GM18520 (cell line): ENCODE results near the gene SHISAL2B.
"Not testable (repeated sequence)": the region's sequence is repeated elsewhere in the genome, so short reads cannot be mapped to it uniquely, and the experiment has no call there.

ENCODE experiments used
- ATAC-seq: cut with Tn5 transposase; IDR thresholded peaks from one replicate; pipeline ENCODE4 v1.9.1; 2021; ENCODE audit not compliant: unreplicated experiment

SHISAL2B gene

DNA sequence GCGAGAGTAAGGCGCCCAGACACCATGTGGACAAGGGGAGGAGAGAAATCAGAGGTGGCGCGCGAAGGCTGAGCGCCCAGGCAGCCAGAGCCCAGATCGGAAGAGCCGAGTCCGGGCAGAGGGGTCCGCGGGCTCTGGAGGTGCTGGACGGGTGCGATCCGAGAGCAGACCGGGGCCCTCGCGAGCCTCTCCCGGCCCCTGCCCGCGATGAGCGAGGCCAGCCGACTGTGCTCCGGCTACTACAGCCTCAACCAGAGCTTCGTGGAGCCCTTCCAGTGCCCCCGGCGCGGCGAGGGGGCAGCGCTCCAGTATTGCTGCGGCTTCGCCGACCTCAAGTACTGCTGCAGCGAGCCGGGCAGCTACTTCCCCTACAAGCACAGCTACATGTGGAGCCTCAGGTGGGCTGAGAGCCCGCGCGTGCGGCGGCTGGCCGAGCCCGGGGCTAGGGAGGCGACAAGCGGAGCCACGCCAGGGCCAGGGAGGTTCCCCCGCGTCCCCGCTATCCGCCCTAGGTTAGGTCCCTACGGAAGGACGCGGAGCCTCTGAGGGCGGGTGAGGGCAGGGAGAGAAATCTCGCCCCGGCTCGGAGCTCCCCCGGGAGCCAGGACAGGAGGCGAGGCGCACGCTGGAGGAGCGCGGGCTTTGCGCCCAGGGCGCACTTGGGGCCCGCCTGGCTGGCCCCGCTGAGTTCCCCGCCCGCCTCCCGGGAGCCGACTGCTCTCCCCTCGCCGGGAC is at the start of gene SHISAL2B:
SHISAL2B (plus strand) TSS at position 87 of the 735 bp plus-strand sequence; CDS start at position 208, 121 bp downstream.
- no peak for ATAC-seq

DNA sequence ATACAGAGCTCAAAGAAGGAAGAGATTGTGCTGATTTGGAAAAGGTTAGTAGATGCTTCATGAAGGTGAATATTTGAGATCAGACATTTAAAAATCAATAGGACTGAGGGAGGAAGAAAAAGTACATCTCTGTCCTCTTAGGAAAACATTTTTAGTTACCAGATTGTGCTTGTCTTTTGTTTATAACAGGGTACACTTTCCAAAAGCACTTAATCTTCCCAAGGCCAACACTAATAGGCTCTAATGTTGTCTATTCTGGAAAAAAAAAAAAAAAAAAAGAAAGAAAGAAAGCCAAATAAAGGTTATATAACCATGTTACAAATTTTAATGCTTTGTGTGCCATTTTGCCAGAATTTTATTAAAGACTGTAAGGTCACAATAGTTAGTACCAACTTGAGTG is 45.5 kb upstream of the SHISAL2B start:
- ATAC-seq: no peak

- ATAC-seq: no peak
Measured at GRCh38 chr5:64646169-64646568, 44.1 kb upstream of the SHISAL2B start.

DNA sequence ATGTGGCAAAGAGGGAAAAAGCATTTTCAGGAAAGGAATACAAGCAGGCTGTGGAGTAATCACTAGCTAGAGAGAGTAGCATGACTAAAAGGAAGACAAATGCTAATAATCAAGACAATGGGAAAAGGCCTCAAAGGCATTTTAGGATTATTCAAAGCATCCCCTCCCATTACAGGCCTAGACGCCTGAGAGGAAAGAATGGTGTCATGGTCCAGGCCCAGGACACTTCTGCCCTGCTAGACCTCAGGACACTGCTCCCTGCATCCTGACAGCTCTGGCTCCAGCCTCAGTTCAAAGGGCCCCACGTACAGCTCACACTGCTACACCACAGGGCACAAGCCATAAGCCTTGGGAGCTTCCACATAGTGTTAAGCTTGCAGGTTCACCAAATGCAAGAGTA is 40.8 kb upstream of the SHISAL2B start:
- ATAC-seq: no peak

GRCh38 chr5:64653766-64654560 is 36.3 kb upstream of the SHISAL2B start:
- no peak for ATAC-seq

DNA sequence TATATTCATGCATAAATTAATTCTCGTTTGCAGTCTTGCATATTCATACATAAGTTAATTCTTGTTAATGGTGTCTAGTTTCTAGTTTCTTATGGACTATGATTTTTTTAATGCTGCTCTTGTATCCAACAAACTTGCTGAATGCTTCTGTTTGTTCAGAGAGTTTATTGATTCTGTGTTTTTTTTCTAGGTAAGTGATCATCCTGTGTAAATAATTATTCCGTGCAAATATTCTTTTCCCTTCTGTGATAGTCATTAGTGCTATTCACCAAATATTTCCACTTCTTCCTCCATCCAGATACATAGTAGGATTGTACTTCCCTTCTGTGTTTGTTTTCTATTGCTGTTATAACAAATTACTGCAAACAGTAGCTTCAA is 35.8 kb upstream of the SHISAL2B start:
- no peak for ATAC-seq

DNA sequence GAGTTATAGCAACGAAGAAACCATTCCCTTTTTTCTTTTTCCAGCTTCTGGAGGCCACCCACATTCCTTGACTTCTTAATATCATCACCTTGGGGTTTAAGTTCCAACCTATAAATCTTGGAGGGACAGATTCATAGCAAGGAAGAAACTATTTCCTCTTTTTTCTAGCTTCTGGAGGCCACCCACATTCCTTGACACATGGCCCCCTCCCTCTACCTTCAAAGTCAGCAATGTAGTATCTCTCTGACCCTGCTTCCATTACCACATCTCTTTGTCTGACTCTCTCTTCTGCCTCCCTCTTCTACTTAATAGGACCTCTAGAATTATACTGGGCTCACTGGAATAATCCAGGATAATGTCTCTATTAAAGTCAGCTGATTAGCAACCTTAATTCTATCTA is 34.7 kb upstream of the SHISAL2B start:
- ATAC-seq: no peak

- ATAC-seq: no peak
Measured at GRCh38 chr5:64659289-64659688, 31.0 kb upstream of the SHISAL2B start.

DNA sequence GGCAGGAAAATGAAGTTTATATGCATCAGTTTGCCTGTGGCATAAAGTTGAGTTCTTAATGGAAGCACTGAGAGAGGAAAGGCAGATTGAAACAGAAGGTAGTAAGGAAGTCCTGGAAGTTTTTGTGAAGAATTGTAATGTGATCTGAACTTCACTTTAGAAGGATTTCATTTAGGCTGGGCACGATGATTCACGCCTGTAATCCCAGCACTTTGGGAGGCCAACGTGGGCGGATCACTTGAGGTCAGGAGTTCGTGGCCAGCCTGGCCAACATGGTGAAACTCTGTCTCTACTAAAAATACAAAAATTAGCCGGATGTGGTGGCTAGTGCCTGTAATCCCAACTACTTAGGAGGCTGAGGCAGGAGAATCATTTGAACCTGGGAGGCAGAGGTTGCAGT is 27.1 kb upstream of the SHISAL2B start:
- not testable (repeated sequence) for ATAC-seq

GRCh38 chr5:64665243-64665642 is 25.1 kb upstream of the SHISAL2B start:
- ATAC-seq: no peak

GRCh38 chr5:64666078-64666477 is 24.2 kb upstream of the SHISAL2B start:
- no peak for ATAC-seq

DNA sequence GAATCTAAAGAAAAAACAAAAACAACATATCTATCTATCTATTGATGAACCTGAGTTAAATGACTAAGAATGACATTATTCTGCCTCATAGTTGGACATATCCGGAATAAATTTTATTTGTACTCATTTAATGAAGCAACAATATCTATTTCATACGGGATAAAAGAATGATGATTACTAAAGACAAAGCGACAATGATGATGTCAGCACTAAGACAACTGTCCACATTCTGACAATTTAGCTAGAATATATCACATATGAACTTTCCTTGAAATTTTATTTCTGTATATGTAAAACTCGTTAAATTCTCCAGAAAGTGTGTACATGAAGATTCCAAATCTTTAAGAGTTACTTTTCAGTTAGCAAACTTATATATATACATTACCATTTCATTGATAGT is 23.2 kb upstream of the SHISAL2B start:
- ATAC-seq: no peak

DNA sequence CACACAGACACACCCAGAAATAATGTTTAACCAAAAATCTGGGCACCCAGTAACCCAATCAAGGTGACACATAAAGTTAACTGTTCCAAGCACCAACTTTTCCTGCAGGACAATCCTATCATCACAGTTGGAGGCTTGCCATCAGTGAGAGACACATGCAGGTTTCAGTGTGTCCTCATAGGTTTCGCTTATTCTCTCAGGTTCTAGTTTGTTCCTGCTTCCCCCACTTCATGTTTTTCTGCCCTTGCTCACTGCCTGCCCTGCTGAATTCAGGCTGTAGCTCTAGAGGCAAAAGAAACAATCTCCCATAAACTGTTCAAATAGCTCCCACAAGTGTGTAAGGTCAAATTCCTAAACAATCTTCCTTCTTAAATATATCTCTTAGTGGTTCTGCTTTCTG is 20.0 kb upstream of the SHISAL2B start:
- ATAC-seq: no peak

DNA sequence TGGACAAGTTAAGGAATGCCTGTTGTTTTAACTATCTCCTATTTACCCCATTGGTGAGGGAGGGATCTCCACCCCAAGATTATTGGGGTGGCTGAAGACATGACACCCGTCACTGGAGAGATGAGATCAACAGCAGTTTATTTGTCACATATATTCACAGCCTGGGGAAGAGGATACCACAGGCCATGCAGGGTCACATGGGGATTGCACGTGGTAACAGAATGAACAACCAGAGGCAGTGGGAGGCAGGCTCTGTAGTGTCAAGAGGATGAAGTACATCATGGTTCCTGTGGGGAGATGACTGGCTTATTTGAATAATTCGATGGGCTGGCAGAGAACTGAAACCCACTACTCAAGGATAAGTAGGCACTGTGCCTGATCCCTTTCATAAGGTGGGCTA is 18.6 kb upstream of the SHISAL2B start:
- no peak for ATAC-seq

DNA sequence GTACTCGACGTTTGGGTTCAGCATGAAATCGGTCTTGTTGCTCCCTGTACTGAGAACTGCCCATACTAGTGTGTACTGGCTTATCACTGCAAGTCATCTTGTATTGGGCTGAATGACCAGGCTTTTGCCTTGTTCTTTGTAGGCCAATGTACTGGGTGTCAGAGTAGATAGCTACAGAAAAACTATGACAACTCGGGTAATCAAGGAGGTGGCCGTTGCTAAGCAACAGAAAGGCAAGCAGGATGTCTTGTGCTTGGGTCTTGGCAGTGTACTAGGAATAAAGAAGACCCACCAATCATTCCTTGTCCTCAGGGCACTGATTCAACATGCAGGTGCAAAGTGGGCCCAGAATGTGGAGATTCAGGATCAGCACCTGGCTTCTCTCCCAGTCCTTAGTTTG is 11.9 kb upstream of the SHISAL2B start:
- no peak for ATAC-seq

DNA sequence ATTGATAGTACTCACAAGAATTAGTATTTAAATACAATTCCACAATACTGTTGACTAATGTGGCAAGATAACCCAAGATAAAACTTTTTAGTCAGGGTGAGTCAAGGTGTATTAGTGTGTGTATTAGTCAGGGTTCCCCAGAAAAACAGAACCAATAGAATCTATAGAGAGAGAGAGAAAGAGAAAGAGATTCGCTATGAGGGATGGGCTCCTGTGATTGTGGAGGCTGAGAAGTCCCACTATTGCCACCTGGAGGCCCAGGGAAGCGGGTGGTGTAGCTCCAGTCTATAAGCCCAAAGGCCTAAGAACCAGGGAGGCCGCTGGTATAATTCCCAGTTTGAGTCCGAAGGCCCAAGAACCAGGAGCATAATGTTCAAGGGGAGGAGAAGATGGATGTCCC is 10.0 kb upstream of the SHISAL2B start:
- no peak for ATAC-seq

DNA sequence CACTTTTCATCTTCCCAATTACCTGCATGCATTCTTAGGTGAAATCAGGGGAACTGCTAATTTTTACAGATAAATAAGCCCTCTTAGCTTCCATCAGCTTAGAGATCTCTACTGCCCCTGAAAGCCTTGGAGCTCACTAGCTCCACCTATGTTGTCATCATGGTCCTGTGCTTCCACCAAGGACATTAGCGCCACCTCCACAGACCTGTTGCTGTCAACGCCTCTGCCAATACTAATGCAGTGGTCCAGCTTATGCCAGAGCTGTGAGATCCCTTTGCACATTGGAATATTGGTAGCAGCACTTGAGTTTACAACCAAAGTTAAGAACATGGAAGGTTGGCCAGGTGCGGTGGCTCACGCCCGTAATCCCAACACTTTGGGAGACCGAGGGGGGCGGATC is 7.7 kb upstream of the SHISAL2B start:
- no peak for ATAC-seq

GRCh38 chr5:64685866-64686265 is 4.4 kb upstream of the SHISAL2B start:
- ATAC-seq: no peak

GRCh38 chr5:64688391-64688790 is 1.9 kb upstream of the SHISAL2B start:
- no peak for ATAC-seq

- no peak for ATAC-seq
Measured at GRCh38 chr5:64688965-64689364, 1.3 kb upstream of the SHISAL2B start.

GRCh38 chr5:64690104-64690416 is 243 bp upstream of the SHISAL2B start:
- no peak for ATAC-seq

DNA sequence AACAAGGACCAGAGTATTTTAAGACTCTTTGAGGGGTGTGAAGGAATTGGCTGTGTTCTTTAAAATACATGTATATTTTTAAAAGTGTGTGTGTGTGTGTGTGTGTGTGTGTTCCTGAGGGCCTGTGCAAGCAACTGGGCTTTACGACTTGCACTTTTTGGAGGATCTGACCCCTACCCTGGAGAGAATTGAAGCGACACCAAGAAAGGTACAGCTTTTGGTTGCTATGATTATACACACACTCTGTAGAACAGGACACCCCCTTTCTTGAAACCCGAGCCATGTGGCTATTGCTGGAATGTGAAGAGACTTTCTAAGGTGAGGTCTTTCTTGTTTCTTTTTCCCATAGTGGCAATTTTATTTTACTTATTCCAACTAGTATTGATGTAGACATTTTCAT is 988 bp downstream of the SHISAL2B start:
- no peak for ATAC-seq

GRCh38 chr5:64693636-64694035 is 3.3 kb downstream of the SHISAL2B start:
- ATAC-seq: no peak
